Mucosa of rectum (tissue), 2 donors: ENCODE data around the gene LIPC.

ENCODE experiments used
- H3K27ac ChIP-seq, 2 donors: one replicate each; pipeline ENCODE4 v1.7.0; 2013; ENCODE audit warnings: inconsistent platforms in 2 of 2, low read depth in 2 of 2, low read length in 2 of 2
- H3K27me3 ChIP-seq, 2 donors: one replicate each; pipeline ENCODE4 v1.7.0; 2013; ENCODE audit warnings: low read length in 2 of 2; ENCODE audit not compliant: control insufficient read depth in 2 of 2, insufficient read depth in 2 of 2
- H3K36me3 ChIP-seq, 2 donors: one replicate each; pipeline ENCODE4 v1.7.0; 2013; ENCODE audit warnings: low read length in 2 of 2; ENCODE audit not compliant: control insufficient read depth in 2 of 2, insufficient read depth in 2 of 2
- H3K4me1 ChIP-seq, 2 donors: one replicate each; pipeline ENCODE4 v1.7.0; 2013; ENCODE audit warnings: low read length in 2 of 2, mild to moderate bottlenecking in 1 of 2; ENCODE audit not compliant: control insufficient read depth in 2 of 2, insufficient read depth in 2 of 2
- H3K4me3 ChIP-seq, 2 donors: one replicate each; pipeline ENCODE4 v1.7.0; 2013; ENCODE audit warnings: low read length in 2 of 2
- H3K9ac ChIP-seq, 2 donors: one replicate each; pipeline ENCODE4 v1.7.0; 2013; ENCODE audit warnings: low read length in 2 of 2, low read depth in 1 of 2, mild to moderate bottlenecking in 1 of 2
- H3K9me3 ChIP-seq, 2 donors: one replicate each; pipeline ENCODE4 v1.7.0; 2013; ENCODE audit warnings: low read length in 2 of 2; ENCODE audit not compliant: control insufficient read depth in 2 of 2
- donor health status: healthy.
- donor health status: Normal muscosa, but diverticular disease.

Gene LIPC

DNA sequence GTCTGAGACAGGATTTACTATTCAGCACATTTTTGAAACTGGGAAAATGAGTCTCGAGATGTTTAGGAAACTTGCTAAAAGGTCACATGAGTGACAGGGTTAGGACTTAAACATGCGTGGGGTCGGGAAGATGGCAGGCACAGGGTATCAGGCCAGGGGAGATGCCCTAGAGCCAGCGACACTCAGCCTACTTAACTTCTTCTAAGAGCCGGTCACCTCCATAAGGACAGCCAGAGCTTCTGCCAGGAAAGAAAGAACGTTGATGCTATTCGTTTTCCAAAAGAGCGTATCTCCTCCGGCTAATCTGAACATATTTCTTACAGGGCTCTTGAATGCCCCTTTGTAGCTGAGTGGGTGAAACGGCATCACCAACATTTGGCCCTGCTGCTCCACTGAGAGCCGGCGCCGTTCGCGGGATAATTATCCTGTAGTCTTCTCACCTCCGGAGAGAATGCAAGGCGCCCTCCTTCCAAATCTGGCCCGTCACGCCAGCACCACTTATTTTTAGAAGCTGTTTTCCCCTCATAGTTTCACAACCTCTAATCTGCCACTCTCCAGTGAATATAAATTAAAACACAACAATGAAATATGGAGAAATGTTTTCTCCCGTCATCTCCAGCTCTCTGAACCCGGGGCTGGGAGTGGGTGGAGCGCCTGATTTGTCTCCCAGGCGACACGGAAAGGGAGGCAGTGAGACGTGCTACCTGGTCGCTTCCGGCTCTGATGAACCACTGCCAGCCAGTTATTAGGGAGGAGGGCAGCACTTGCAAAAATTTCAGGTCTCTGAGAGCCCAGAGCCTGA is 58.5 kb downstream of the LIPC start:
- H3K9ac ChIP-seq = no peak overlapping the region
- H3K4me1 ChIP-seq = no peaks in the 10 kb centered on the region
- H3K9me3 ChIP-seq = peaks cover 0 to 4% of the 10 kb centered on the region in 2 donors
- H3K4me3 ChIP-seq = no peak overlapping the region
- no peak overlapping the region for H3K27ac ChIP-seq
- H3K27me3 ChIP-seq = no peaks in the 10 kb centered on the region
- H3K36me3 ChIP-seq = no peaks in the 10 kb centered on the region

DNA sequence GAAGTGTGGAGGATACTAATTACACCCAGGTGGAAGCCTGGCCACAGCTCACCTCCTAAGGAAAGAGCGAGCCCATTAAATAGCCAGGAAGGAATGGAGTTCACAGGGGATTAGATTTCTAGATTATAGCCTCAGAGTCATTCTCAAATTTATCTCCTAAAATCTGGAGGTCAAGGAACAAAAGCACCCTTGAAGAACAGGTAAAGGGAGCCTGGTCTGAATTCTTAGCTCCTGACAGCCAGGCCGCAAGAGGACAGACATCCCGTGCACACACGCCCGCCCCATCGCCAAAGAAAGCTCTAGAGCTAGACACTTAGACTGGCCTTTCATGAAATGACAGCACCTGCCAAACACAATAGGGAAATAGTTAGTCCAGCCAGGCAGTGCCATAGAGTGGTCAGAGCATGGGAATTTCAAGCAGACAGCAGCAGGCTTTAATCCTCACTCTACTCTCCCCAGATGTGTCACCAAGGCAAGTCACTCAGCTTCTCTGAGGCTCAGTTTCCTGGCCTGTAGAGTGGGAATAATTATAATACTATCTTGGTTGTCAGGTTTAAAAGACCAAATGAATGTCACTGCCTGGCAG is 59.2 kb downstream of the LIPC start:
- Histone ChIP-seq H3K27me3 (no peaks in the 10 kb centered on the region), H3K9ac (no peak overlapping the region), H3K9me3 (peaks cover 0 to 4% of the 10 kb centered on the region in 2 donors), H3K4me3 (no peak overlapping the region), H3K27ac (no peak overlapping the region), H3K4me1 (no peaks in the 10 kb centered on the region), H3K36me3 (no peaks in the 10 kb centered on the region)

DNA sequence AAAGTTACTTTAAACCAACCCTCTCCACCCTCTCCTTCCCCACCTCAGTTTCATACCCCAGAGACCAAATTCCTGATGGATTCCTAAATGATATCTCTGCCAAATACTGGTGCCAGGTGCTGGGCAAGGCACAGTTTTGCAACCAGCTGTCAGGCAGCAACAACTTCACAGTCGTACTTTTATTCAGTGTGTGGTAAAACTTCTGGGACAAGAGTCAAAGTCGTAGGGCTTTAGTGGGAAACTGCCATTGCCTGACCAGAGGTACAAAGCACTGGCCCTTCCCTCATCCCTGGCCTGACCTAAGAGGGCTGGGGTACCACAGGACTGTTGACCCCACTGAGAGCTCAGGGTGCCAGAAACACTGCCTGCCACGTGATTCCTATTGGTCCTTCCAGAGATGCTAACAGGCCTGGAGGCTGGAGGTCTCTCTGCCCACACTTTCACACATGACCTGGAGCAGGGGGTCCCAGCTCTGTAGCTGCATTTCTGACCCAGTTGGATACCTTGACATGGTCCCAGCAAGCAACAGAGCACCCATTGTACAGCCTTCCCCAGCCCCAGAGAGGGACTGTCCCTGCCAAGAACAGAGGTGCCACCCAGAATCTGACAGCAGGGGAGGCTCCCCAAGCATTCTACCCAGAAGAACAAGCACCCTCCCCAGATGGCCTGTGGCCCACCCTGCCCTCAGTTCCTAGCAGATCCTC is 59.9 kb downstream of the LIPC start:
- H3K9me3 ChIP-seq = peaks cover 0 to 4% of the 10 kb centered on the region in 2 donors
- no peak overlapping the region for H3K27ac ChIP-seq
- no peaks in the 10 kb centered on the region for H3K36me3 ChIP-seq
- H3K27me3 ChIP-seq = no peaks in the 10 kb centered on the region
- no peak overlapping the region for H3K4me3 ChIP-seq
- no peaks in the 10 kb centered on the region for H3K4me1 ChIP-seq
- no peak overlapping the region for H3K9ac ChIP-seq

DNA sequence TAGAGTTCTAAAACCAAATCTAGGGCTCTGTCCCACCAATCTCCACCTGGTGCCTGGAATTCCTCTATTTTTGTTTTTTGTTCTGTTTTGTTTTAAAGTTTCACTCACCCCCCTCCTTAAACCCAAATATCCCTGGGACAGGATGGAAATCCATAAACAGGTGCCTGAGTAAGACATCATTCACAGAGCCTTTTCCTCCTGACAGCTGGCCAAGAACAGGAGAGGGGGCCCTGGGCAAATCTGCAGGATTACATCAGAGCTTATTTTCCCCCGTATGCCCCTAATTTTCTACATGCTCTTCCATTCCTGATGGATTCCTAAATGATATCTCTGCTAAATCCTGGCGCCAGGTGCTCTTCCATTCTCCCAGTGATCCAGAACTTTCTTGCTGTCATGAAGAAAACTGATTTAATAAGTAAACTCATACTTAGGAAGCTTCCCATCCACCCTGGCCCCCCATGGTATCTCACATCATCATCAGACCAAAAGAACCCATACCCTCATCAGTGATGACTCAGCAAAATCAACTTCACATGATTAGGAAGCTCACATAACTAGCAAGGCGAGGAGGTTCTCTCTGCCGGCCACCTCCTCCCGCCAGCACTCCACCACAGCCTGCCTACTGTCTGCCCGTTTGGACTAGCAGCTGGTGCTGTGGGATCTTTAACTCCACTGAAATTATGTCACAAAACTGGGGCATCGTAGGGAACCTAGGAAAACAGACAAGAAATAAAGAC is 61.0 kb downstream of the LIPC start:
- peaks cover 0 to 4% of the 10 kb centered on the region in 2 donors for H3K9me3 ChIP-seq
- H3K27ac ChIP-seq = no peak overlapping the region
- no peak overlapping the region for H3K9ac ChIP-seq
- no peaks in the 10 kb centered on the region for H3K4me1 ChIP-seq
- H3K36me3 ChIP-seq = no peaks in the 10 kb centered on the region
- no peak overlapping the region for H3K4me3 ChIP-seq
- H3K27me3 ChIP-seq = no peaks in the 10 kb centered on the region

DNA sequence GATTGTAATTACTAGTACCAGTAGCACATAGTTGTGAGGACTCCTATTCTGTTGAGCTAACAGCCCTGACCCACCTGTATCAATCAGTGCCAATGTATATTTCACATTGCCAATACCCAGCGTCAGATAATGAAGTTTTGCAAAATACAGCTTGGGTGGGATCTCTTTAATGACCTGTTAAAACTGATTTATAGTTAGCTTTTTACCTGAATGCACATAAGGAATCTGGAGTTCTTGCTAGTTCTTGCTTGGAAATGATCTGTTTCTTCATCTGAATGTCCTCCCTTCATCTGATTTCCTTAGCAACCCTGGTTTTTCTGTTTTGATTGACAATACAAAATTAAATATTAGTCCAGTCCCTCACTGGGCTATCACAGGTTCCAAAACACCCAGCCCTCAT is 62.8 kb downstream of the LIPC start:
- H3K27ac ChIP-seq = no peak overlapping the region
- H3K9me3 ChIP-seq = no peaks in the 10 kb centered on the region
- no peaks in the 10 kb centered on the region for H3K27me3 ChIP-seq
- H3K4me1 ChIP-seq = no peaks in the 10 kb centered on the region
- H3K36me3 ChIP-seq = no peaks in the 10 kb centered on the region
- H3K4me3 ChIP-seq = no peak overlapping the region
- no peak overlapping the region for H3K9ac ChIP-seq

DNA sequence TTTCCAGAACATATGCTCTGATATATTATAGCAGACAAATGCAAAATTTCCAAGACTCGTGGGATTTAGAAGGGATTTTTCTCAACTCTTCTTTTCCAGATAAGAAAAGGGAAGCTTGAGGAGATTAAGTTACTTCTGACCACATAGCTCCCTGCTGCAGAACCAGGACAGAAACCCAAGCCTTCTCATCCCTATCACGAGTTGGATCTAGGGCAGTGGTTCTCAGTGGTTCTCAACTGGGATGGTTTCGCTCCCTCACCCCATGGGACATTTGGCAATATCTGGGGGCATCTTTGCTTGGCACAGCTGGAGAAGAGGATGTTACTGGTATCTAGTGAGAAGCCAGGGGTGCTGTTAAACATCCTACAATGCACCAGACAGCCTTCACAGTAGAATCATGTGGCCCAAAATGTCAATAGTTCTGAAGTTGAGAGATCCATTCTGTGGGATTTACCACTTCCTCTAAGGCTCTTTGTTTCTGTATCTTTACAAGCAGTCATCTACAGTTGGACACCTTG is 64.2 kb downstream of the LIPC start:
- Histone ChIP-seq H3K36me3 (no peaks in the 10 kb centered on the region), H3K9me3 (no peaks in the 10 kb centered on the region), H3K4me3 (no peak overlapping the region), H3K4me1 (no peaks in the 10 kb centered on the region), H3K9ac (no peak overlapping the region), H3K27ac (no peak overlapping the region), H3K27me3 (no peaks in the 10 kb centered on the region)

DNA sequence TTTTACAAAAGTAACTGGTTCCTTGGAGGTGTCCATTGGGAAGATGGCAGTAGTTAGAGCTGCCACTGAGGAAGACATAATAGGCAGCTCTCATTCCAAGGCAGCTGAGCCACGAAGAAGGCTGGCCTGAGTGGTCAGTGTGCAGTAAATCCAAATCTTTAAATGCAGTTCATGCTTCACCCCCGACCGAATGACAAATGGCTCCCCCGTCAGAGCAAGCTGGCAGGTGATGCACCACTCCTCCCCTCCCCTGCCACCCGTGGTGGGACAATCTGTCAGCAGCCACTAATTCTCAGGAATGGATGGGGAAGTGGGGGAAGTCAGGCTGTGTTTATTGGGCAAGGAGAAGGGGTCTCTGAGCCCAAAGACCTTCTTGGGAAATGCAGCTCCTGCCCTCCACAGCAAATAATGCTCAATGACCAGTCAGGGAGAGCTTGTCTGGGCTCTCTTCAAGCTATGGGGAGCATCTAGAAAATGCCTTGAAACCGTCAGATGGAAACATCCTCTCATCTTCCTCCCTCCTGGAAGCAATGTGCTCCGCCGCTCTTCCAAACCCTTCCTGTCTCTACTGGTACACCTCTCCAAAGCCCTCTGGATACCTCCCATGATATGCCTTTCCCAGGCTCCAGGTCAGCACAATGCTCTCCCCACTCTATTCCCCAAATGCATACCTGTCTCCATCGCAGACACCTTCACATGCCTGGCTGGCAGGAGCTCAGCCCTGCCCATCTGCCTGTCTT is 65.4 kb downstream of the LIPC start:
- Histone ChIP-seq H3K9ac (no peak overlapping the region), H3K27me3 (no peaks in the 10 kb centered on the region), H3K36me3 (no peaks in the 10 kb centered on the region), H3K27ac (no peak overlapping the region), H3K4me3 (no peak overlapping the region), H3K9me3 (no peaks in the 10 kb centered on the region), H3K4me1 (no peaks in the 10 kb centered on the region)

DNA sequence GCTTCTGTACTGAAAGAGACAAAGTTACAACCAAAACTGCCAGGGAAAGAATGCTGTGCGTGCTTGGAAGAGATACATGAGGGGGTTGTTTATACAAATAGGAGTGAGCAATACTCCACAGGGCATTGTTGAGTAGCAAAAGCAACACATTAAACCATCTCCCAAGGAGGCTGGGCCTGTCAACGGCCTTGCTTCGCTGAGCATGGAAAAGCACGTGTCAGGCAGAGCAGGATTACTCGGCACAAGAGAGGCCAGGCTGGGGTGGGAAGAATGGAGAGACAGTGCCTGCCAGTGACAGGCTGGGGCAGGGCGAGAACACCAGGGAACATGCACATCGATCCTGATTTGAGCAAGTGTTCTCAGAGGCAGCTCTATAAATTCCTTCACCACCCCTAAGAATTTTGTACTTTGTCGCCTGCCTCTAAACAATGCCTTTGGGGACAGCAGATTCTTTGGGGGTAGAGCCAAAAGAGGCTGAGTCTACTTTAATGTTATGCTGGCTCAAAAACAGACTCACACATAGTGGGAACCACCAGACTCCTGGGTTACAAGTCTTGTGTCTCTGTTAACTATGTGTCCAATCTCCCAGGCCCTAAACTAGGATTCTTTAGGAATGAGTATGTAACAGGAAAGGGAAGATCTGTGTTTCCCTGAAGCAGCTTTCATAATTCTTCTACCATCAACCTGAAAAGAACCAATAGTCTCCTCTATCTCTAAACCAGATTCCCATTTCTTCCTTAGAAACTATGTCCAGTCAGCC is 67.2 kb downstream of the LIPC start:
- no peaks in the 10 kb centered on the region for H3K9me3 ChIP-seq
- no peak overlapping the region for H3K9ac ChIP-seq
- peaks cover 0 to 3% of the 10 kb centered on the region in 2 donors for H3K4me1 ChIP-seq
- H3K4me3 ChIP-seq = no peak overlapping the region
- H3K27ac ChIP-seq = no peak overlapping the region
- no peaks in the 10 kb centered on the region for H3K27me3 ChIP-seq
- no peaks in the 10 kb centered on the region for H3K36me3 ChIP-seq

DNA sequence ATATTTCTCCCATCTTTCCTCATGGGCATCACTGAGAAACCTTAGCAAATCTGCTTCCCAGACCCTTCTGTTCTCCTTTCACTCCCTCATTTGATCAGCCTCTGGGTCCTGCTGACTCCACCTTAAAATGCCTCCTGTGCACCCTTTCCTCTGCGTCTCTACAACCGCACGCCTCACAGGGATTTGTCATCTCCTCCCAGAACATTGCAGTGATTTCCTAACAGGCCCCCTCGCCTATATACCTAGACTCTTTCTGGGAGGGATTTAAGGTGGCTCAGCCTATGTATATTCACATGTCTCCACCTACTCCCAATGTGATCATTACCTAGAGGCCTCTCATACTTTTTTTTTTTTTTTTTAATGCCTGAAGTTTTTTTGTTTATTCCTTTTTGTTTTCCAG is 69.2 kb downstream of the LIPC start:
- H3K4me3 ChIP-seq = no peak overlapping the region
- H3K9me3 ChIP-seq = no peaks in the 10 kb centered on the region
- no peak overlapping the region for H3K9ac ChIP-seq
- H3K27me3 ChIP-seq = no peaks in the 10 kb centered on the region
- H3K27ac ChIP-seq = no peak overlapping the region
- H3K36me3 ChIP-seq = no peaks in the 10 kb centered on the region
- peaks cover 0 to 5% of the 10 kb centered on the region in 2 donors for H3K4me1 ChIP-seq
